Bronchial smooth muscle cell (primary cell): ENCODE results near the gene SEMA5B. TPM values are rescaled to one million over a fixed set of nuclear protein-coding genes. Genes with fewer than 3 reads are reported as not detected.

Source experiments
- total RNA-seq: library from RNA; depleted of rRNA; stranded (reverse); fragments of >200 nt; gene quantifications from 2 replicates; pipeline ENCODE4 v1.2.1, GENCODE V29; 2014

The SEMA5B gene, protein sequence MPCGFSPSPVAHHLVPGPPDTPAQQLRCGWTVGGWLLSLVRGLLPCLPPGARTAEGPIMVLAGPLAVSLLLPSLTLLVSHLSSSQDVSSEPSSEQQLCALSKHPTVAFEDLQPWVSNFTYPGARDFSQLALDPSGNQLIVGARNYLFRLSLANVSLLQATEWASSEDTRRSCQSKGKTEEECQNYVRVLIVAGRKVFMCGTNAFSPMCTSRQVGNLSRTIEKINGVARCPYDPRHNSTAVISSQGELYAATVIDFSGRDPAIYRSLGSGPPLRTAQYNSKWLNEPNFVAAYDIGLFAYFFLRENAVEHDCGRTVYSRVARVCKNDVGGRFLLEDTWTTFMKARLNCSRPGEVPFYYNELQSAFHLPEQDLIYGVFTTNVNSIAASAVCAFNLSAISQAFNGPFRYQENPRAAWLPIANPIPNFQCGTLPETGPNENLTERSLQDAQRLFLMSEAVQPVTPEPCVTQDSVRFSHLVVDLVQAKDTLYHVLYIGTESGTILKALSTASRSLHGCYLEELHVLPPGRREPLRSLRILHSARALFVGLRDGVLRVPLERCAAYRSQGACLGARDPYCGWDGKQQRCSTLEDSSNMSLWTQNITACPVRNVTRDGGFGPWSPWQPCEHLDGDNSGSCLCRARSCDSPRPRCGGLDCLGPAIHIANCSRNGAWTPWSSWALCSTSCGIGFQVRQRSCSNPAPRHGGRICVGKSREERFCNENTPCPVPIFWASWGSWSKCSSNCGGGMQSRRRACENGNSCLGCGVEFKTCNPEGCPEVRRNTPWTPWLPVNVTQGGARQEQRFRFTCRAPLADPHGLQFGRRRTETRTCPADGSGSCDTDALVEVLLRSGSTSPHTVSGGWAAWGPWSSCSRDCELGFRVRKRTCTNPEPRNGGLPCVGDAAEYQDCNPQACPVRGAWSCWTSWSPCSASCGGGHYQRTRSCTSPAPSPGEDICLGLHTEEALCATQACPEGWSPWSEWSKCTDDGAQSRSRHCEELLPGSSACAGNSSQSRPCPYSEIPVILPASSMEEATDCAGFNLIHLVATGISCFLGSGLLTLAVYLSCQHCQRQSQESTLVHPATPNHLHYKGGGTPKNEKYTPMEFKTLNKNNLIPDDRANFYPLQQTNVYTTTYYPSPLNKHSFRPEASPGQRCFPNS
- not detected in 2 replicates for total RNA-seq

DNA sequence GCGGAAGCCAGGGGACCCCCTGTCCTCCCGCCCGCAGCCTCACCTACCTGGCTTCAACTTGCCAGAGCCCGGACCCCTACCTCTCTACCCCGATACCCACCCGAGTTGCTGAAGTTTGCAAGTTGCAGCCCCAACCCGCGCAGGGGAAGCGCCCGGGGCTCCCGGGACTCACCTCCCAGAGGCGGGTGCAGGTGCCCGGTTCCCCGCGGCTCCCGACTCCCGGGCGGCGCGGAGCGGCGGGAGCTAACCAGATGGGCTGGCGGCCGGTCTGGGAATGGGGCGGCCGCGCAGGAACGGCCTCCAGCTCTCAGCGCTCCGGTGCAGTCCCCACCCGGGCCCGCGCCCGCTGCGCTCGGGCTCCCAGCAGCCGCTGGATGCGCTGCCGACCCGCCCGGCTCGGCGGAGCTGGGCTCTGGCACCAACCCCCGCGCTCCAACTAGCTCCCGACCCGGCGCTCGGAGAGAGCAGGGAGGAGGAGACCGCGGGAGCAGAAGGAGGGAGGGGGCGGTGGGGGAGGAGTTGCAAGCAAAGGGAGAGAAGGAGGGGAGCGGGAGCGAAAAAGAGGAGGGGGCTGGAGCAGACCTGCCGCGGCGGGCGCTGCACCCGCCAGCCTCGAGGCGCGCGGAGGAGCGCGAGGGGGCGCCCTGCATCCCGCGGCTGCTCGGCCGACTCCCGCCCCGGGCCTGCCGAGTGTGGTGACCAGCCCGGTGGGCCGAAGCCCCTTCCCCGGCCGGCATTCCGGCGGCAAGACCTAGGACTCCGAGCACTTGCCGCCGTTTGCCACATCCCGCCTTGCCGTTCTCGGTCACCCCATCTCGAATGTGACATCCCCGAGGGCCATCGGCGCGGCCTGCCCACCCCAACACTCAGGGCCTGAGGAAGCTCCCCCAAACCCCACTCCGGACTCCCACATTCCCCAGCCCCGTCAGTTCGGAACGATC lies at the start of gene SEMA5B:
SEMA5B (minus strand) TSS at position 472 of the 941 bp plus-strand sequence. CDS start 66,500 bp downstream, outside the sequence.

DNA sequence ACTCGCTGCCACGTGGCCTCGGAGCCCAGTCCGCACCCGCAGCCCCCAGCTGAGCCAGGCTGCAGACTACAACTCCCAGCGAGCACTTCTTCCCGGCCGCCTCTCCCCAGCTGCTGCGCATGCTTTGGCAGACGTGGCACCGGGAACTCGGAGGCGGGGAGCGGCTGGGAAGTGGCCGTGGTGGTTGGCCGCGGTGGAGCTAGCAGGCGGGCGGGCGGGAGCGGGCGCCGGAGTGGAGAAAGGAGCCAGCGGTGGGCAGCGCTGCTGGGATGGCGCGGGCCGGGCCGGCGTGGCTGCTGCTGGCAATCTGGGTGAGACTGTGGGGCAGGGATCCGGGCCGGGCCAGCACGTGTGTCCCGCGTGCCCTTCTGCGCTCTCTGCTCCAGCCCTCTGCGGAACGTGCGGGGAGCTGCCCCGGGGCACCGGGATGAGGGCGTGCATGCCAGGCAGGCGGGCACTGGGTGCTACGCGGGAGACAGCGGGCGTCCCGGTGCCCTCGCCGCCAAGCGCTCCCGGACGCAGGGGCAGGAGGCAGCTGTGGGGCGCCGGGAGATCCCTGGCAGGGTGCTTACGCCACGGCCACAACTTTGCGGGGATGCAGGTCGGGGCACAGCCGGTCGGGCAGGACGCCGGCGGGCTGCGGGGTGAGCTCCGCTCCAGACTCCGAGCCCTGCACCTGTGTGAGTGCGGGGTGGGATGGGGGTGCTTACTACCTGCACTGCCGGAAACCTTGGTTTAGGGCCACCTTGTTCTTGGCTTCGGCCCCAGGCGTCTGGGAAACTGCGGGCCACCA lies 39.5 kb upstream of the SEMA5B start, which contains the start of gene PDIA5:
PDIA5 (plus strand) TSS at position 130 of the 793 bp plus-strand sequence; CDS start at position 270, 140 bp downstream.

Other genes with a start within 250 kb of the SEMA5B start
- 6.2 and 6.8 TPM in 2 replicates for gene HSPBAP1, start 233.9 kb downstream of the SEMA5B start, total RNA-seq
- 7.6 and 13.1 TPM in 2 replicates for gene SLC49A4, start 232.7 kb downstream of the SEMA5B start, total RNA-seq
- 22.6 and 30.7 TPM in 2 replicates for gene PDIA5, start 39.3 kb upstream of the SEMA5B start, total RNA-seq
- 33.2 and 35.6 TPM in 2 replicates for gene SEC22A, start 174.2 kb upstream of the SEMA5B start, total RNA-seq